Measurements from ENCODE around the gene ULK1.

The ULK1 gene

GRCh38 chr12:131909752-131910219 lies 15.4 kb downstream of the ULK1 start:
- DNase-seq: no peak

DNA sequence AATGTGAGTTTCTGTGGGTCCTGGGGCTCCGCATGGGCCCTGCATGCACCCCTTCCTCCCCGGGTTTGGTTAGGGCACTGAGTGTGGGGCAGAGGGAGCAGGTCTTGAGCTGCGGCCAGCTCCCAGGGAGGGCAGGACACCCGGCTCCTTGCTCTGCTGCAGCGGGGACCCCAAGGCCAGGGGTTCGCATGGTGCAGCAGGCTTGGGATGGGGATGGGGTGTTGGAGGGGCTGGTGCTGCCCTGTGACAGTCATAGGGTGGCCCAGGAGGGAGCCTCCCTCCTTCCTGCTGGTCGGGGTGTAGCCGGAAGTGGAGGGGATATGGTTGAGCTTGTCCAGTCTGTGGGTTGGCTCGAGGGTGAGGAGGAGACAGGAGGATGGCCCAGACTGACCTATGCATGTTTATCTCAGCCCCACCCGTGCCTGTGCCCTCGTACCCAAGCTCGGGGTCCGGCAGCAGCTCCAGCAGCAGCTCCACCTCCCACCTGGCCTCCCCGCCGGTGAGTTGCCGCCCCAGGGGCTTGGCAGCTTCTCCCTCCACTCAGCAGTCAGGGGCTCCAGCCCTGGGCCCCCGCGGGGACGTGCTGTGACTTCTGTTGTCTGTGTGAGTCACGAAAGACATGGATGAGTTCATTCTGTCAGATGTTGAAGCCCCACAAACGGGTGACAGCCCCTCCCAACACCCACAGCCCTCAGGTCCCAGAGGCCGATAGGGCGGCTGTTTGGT lies 16.0 kb downstream of the ULK1 start:
- DNase-seq: no peak

- no peak for DNase-seq
These were observed 16.7 kb downstream of the ULK1 start for GRCh38 chr12:131911028-131911650.

- DNase-seq: no peak
These were observed 17.5 kb downstream of the ULK1 start for GRCh38 chr12:131911851-131912477.

DNA sequence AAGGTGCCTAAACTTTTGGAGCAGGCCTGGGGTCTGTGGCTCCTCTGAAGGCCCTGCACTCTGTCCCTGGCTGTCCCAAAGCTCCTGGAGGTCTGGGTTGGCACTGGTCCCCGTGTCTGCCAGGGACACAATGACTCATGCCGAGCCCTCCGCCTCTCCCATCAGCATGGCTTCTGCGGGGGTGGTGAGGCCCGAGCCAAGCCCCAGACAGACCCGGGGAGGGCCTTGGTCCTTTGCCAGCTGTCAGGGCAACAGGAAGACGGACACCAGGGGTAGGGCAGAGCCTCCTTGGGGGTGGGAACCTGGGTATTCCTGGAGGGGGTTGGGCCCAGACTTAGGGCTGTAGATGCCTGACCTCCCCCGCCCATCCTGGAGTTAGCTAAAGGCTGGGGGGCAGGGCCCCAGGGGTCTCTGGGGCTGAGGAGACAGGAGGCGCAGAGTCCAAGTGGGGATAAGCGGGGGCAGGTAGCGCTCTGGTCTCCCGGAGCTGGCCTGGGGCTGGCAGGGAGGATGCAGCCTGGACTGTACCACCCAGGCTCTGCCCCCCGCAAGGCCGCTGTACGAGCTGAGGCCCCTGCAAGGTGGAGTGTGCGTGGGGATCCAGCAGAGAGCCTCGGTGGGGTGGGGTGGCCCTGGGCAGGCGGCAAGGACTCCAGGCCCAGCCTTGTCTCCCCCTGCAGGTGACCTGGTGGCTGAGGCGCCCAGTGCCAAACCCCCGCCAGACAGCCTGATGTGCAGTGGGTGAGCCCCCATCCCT lies 18.3 kb downstream of the ULK1 start:
- no peak for DNase-seq

DNA sequence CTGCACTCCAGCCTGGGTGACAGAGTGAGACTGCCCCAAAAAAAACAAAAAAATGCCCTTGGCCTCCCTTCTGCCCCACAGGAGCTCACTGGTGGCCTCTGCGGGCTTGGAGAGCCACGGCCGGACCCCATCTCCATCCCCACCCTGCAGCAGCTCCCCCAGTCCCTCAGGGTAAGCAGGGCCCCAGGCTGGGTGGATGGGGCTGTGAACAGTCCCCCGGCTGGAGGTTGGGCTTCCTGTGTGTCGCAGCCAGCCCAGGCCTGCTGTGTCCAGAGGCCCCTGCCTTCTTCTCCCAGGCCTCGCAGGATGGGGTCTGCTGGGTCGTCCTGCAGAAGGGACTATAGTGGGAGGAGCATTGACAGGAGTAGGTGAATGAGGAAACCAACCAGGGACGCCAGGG lies 19.2 kb downstream of the ULK1 start:
- DNase-seq: no peak

DNA sequence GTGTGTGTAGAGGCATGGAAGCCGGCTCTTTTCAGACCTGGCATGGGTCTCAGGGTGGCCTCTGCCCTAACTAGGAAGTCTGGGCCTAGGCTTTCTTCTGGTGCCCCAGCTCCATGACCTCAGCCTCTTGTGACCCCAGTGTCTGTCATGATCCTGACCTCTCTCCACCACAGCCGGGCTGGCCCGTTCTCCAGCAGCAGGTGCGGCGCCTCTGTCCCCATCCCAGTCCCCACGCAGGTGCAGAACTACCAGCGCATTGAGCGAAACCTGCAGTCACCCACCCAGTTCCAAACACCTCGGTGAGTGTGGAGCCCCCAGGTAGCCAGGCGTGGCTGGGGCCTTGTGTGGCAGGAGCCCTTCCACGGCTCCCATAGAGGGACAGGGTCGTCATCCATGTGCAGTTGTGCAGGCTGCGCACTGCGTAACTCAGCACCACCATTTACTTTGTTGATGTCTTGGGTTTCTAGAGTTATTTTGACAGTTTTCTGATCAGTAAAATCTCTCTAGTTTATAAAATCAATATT lies 19.8 kb downstream of the ULK1 start:
- no peak for DNase-seq

DNA sequence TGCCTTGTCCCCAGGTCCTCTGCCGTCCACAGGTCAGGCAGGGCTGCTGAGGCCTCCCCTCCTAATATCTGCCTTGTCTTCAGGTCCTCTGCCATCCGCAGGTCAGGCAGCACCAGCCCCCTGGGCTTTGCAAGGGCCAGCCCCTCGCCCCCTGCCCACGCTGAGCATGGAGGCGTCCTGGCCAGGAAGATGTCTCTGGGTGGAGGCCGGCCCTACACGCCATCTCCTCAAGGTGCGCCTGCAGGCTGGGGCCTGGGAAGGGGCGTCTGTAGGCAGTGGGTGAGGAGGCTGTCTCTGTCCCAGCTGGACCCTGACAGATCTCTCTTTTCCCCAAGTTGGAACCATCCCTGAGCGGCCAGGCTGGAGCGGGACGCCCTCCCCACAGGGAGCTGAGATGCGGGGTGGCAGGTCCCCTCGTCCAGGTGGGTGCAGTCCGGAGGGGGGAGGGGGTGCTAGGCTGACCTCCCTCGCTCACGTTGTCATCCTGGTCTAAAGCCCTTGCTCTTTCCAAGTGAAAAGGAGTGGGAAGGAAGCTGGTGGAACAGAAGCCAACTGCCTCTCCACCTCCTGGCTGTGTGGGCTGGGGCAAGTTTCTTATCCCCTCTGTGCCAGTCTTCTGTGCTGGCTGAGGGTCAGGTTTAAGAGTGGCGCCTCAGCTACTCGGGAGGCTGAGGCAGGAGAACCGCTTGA lies 20.7 kb downstream of the ULK1 start:
- no peak for DNase-seq

DNA sequence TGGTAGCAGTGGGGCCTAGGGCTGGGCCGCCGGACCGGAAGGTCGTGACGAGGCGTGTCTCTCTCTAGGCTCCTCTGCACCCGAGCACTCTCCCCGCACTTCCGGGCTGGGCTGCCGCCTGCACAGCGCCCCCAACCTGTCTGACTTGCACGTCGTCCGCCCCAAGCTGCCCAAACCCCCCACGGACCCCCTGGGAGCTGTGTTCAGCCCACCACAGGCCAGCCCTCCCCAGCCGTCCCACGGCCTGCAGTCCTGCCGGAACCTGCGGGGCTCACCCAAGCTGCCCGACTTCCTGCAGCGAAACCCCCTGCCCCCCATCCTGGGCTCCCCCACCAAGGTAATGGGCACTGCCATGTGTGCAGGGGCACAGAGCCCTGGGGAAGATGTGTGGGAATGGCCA lies 21.4 kb downstream of the ULK1 start:
- no peak for DNase-seq

GRCh38 chr12:131916306-131917138 lies 22.1 kb downstream of the ULK1 start:
- DNase-seq: no peak

DNA sequence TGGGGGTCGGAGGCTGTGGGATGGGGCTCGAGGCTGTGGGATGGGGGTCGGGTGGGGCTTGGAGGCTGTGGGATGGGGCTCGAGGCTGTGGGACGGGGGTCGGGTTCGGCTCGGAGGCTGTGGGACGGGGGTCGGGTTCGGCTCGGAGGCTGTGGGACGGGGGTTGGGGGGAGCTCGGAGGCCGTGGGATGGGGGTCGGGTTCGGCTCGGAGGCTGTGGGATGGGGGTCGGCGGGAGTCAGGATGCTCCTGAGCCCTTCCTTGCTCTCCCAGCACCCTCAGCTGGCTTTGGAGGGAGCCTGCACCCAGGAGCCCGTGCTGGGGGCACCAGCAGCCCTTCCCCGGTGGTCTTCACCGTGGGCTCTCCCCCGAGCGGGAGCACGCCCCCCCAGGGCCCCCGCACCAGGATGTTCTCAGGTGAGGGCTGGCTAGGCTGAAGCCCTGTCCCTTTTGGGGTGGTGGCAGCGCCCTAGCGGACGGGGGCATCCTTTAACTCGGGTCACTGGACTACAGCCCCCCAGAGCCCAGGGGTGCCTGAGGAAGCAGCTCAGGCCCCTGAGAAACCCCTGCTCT lies 22.8 kb downstream of the ULK1 start:
- no peak for DNase-seq

DNA sequence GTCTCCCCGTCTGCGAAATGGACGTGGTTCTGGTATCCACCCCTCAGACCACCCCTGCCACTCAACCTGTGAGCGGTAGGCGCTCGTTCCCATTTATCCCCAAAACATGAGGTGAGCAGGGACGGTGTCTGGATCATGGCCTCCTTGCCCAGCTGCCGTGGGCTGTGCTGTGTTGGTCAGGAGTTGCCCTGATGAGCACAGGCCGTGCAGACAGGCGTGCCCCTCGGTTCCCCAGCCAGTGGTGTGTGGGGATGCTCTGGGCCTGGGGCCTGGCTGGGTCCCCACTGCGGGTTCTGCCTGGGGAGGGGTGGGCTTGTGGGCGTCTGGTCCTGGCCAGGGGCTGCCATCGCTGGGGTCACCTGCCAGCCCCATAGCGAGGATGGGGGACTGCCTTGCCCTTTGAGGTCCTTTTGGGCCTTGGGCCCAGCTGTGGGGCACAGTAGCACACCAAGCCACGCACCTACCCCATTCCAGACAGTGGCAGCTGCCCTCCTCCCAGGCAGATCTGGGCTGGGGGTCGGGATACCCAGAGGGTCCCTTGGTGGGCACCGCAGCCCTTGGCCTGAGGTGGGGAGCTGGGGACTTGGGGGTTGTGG lies 23.4 kb downstream of the ULK1 start:
- DNase-seq: no peak

GRCh38 chr12:131918311-131919050 lies 24.1 kb downstream of the ULK1 start:
- DNase-seq: no peak

DNA sequence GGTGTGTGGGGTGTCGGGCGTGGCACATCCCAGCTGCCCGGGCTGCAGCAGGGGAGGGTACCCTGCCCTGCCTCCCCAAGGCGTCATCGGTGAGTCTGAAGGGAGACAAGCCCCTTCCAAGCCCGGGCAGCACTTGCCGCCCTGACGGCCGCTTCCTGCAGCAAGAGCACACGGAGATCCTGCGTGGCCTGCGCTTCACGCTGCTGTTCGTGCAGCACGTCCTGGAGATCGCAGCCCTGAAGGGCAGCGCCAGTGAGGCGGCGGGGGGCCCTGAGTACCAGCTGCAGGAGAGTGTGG lies 24.6 kb downstream of the ULK1 start:
- no peak for DNase-seq

DNA sequence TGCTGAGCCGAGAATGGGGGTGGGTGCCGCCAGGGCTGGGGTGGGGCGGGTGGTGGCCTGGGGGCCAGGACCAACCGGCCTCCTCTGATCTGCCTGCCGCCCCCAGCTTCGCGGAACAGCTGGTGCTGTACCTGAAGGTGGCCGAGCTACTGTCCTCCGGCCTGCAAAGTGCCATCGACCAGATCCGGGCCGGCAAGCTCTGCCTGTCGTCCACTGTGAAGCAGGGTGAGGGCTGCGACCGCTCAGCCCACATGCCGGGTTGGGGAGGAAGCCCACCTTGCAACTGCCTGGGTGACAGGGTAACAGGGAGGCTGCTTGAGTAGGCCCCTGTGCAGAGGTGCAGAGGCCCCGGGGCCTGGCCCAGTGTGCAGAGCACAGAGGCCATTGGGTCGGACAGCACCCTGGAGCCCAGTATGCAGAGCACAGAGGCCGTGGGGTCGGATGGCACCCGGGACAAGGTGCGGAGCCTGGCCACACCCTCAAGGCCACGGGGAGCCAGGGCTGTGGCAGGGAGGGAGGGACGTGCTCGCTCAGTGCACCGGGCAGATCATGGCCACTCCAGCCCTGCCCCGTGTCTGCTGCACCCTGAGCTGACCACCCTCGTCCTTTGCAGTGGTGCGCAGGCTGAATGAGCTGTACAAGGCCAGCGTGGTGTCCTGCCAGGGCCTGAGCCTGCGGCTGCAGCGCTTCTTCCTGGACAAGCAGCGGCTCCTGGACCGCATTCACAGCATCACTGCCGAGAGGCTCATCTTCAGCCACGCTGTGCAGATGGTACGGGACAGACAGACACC lies 25.1 kb downstream of the ULK1 start:
- no peak for DNase-seq

DNA sequence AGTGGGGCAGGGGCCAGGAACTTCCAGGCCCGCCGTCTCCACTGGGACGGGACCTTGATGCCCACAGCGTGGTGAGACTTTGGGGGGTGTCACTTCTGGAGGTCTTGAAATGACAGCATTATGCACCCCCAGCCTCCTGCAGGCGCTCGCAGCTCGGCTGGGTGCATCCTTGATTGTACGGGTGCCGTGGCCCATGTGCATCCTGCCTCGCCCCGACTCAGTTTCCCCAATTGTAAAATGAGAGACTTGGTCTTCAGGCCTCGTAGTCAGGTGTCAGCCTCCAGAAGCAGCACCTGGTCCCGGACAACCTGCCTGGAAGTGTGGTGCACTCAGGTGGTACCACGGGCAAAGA lies 25.7 kb downstream of the ULK1 start:
- no peak for DNase-seq

- DNase-seq: no peak
These were observed 26.7 kb downstream of the ULK1 start for GRCh38 chr12:131920902-131921840.
